HEK293T (cell line): ENCODE measurements around the gene PPP1R1B.

Experiments used
- CTCF ChIA-PET: fragments of 350-600 bp; formaldehyde crosslinking; extraction: SDS; loops from one replicate; lab custom pipeline; 2021; ENCODE audit warnings: antibody characterized with exemption, inconsistent platforms; lab: Yijun Ruan, JAX
- POLR2A ChIA-PET: fragments of 350-600 bp; formaldehyde crosslinking; extraction: SDS; loops from one replicate; lab custom pipeline; 2020; ENCODE audit warnings: antibody characterized with exemption, inconsistent platforms; lab: Yijun Ruan, JAX
- DNase-seq: peaks from one replicate; pipeline ENCODE4 v3.0.0; 2012; ENCODE audit warnings: mixed read lengths; ENCODE audit errors: extremely low spot score
- ARNT ChIP-seq: fragments of 450-650 bp; IDR thresholded peaks from 2 replicates; pipeline ENCODE4 v1.6.1; 2017; ENCODE audit warnings: mild to moderate bottlenecking
- BHLHE40 ChIP-seq: fragments of 450-650 bp; IDR thresholded peaks from 2 replicates; pipeline ENCODE4 v1.6.1; 2016; ENCODE audit warnings: mild to moderate bottlenecking, moderate library complexity, borderline replicate concordance
- CTBP1 ChIP-seq: fragments of 450-650 bp; IDR thresholded peaks from 2 replicates; pipeline ENCODE4 v1.6.1; 2016; ENCODE audit warnings: borderline replicate concordance
- ELF4 ChIP-seq: fragments of 450-650 bp; IDR thresholded peaks from 2 replicates; pipeline ENCODE4 v1.6.1; 2017; ENCODE audit warnings: antibody characterized with exemption
- FOXA1 ChIP-seq: fragments of 450-650 bp; IDR thresholded peaks from 2 replicates; pipeline ENCODE4 v1.6.1; 2016; ENCODE audit warnings: mild to moderate bottlenecking
- FOXK2 ChIP-seq: fragments of 450-650 bp; IDR thresholded peaks from 2 replicates; pipeline ENCODE4 v1.6.1; 2016; ENCODE audit warnings: mild to moderate bottlenecking
- FOXM1 ChIP-seq: fragments of 450-650 bp; IDR thresholded peaks from 2 replicates; pipeline ENCODE4 v1.6.1; 2017; ENCODE audit warnings: mild to moderate bottlenecking, borderline replicate concordance
- HDGF ChIP-seq: fragments of 450-650 bp; IDR thresholded peaks from 2 replicates; pipeline ENCODE4 v1.6.1; 2017; ENCODE audit warnings: antibody characterized with exemption, borderline replicate concordance
- L3MBTL2 ChIP-seq: fragments of 450-650 bp; conservative IDR thresholded peaks from 2 replicates; pipeline ENCODE4 v1.6.1; 2016; ENCODE audit warnings: mild to moderate bottlenecking
- LEF1 ChIP-seq: fragments of 450-650 bp; IDR thresholded peaks from 2 replicates; pipeline ENCODE4 v1.6.1; 2017; ENCODE audit warnings: mild to moderate bottlenecking, borderline replicate concordance
- NFRKB ChIP-seq: fragments of 450-650 bp; IDR thresholded peaks from 2 replicates; pipeline ENCODE4 v1.6.1; 2016; ENCODE audit warnings: mild to moderate bottlenecking, moderate library complexity
- SP1 ChIP-seq: fragments of 450-650 bp; IDR thresholded peaks from 2 replicates; pipeline ENCODE4 v1.6.1; 2017
- SUZ12 ChIP-seq: fragments of 450-650 bp; IDR thresholded peaks from 2 replicates; pipeline ENCODE4 v1.6.1; 2016; ENCODE audit warnings: mild to moderate bottlenecking
- TARDBP ChIP-seq: fragments of 450-650 bp; IDR thresholded peaks from 2 replicates; pipeline ENCODE4 v1.6.1; 2016
- ZNF384 ChIP-seq: fragments of 450-650 bp; IDR thresholded peaks from 2 replicates; pipeline ENCODE4 v1.6.1; 2016
- TF ChIP-seq, protein P1 (sequence below): fragments of 450-650 bp; IDR thresholded peaks from 2 replicates; pipeline ENCODE4 v1.6.1; 2016

The PPP1R1B gene

DNA sequence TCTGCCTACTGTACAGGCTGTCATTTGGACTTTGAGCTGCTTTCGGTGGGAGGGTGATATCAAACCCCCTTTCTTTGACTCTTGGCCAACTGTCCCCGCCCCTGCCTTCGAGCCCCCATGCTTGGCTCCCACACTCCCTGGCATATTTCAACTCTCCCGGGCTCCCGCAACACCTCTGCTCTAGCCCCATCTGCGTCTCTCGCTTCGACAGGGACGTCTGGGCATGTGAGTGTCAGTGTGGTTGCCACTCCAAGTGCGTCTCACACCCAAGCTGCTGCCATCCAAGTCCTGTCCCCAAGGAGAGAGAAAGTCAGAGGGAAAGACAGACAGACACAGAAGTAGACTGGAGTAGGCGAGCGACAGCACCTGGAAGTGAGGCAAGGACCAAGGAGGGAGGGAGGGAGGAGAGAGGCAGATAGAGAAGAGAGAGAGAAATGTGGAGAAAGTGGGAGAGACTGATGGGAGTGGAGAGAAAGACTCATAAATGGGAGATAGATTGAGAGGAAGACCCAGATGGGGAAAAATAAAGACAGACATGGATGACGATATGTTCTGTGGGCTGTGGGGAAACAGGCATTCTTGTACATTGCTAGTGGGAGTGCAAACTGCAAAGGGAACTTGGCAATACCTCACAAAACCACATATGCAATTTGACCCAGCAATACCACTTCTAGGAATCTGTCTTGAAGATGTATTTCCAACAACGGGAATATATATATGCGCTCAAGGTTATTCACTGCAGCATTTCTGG lies 22.0 kb downstream of the PPP1R1B start:
- TF ChIP-seq, protein P1, sequence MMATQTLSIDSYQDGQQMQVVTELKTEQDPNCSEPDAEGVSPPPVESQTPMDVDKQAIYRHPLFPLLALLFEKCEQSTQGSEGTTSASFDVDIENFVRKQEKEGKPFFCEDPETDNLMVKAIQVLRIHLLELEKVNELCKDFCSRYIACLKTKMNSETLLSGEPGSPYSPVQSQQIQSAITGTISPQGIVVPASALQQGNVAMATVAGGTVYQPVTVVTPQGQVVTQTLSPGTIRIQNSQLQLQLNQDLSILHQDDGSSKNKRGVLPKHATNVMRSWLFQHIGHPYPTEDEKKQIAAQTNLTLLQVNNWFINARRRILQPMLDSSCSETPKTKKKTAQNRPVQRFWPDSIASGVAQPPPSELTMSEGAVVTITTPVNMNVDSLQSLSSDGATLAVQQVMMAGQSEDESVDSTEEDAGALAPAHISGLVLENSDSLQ: no peak
- TF ChIP-seq BHLHE40 (no peak), ELF4 (no peak)
- CTCF ChIA-PET: no interaction called here
- POLR2A ChIA-PET: no interaction called here
- no peak for DNase-seq

DNA sequence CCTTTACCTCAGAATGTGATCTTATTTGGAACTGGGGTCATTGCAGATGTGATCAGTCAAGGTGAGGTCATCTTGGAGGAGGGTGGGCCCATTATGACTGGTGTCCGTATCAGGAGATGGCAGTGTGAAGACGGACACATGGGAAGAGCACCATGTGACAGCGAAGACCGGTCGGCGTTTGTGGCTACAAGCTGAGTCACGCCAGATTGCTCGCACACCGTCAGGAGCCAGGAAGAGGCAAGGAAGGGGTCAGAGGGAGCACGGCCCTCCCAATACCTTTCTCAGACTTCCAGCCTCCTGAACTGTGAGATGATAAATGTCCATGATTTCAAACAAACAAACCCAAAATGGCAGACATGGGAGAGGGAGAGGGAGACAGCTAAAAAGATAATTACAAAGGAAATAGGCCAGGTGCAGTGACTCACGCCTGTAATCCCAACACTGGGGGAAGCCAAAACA lies 23.4 kb downstream of the PPP1R1B start:
- ChIA-PET POLR2A (no interaction called here), CTCF (interaction anchor here (5.3 kb wide), 1 partner anchor 27 kb away, joined by 40 read pairs; no protein-coding TSS in a partner anchor)
- TF ChIP-seq HDGF: no peak
- no peak for TF ChIP-seq SUZ12
- no peak for TF ChIP-seq FOXA1
- no peak for TF ChIP-seq ZNF384
- no peak for TF ChIP-seq ELF4
- no peak for TF ChIP-seq TARDBP
- no peak for TF ChIP-seq LEF1
- TF ChIP-seq SP1: no peak
- TF ChIP-seq FOXK2: no peak
- TF ChIP-seq, protein P1: no peak
- TF ChIP-seq ARNT: no peak
- TF ChIP-seq FOXM1: no peak
- DNase-seq: no peak

DNA sequence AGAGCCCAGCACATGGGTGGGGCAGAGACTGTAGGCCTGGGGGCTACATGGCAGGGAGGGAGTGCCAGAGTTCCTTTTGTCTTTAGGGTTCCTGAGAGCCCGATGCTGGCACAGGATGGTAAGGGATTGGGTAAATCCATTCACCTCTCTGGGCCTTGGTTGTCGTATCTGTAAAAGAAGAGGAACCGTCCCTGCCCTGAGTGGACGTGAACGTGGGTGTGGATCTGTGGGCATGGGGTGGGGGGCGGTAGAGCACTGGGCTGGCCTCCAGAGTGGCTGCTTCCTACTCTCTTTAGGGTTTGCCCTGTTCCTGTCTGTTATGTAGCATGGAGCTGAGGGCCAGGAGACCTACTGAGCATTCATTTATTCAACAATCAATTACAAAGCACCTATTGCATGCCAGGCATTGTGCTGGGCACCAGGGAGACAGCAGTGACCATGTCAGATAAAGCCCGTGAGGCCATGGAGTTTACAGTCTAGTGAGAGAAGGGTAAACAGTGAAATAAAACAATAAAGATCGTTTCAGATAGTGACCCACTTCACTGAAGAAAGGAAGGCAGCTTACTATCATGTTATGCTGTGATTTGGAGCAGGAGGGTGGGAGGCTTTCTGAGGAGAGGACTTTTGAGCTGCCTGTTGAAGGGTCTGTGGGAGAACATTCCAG lies 25.3 kb downstream of the PPP1R1B start:
- no peak for DNase-seq
- TF ChIP-seq FOXA1: no peak
- no peak for TF ChIP-seq SUZ12
- no peak for TF ChIP-seq NFRKB
- no peak for TF ChIP-seq ARNT
- TF ChIP-seq LEF1: no peak
- ChIA-PET POLR2A (interaction anchor here (0.6 to 2.5 kb wide), 5 partner anchors 14 to 249 kb away, joined by 3 to 11 read pairs (median 7); partner anchors contain the start of genes ERBB2, PGAP3 and STARD3), CTCF (interaction anchor here (2.1 to 5.3 kb wide), 5 partner anchors 8 to 29 kb away, joined by 9 to 40 read pairs (median 28); partner anchors contain the start of genes STARD3 and TCAP)

DNA sequence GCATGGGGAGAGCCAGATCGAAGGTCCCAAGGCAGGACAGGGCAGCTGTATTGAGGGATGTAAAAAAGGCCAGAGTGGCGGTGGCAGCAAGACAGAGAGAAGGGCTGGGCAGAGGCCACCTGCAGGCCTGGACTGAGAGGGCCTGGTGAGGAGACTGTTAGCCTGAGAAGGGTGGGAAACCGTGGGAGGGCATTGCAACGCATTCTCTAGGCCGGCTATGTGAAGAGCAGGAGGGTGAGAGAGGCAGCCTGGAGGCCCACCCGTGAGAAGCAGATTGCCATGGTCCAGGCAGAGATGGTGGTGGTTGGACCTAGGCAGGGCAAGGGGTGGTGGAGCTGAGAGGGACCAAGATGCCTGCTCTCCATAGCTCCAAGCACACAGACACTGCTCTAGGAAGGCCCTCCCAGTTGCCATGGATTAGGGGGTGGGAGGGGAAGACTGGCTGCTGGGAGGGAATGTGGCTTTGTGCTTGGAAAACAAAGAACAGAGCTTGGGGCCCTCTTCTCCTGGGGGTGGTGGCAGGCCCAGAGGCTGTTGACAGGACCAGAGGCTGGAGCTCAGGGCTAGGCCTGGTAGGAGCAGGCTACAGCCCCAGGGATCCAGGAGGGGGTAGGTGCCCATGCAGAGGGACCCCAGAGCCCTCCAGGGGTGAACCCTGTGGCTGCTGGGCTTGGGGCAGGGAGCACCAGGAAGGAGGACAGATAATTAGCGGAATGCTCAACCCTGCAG lies 26.0 kb downstream of the PPP1R1B start:
- DNase-seq: no peak
- TF ChIP-seq CTBP1 (no peak), FOXM1 (no peak), HDGF (no peak), SP1 (no peak), SUZ12 (no peak), FOXK2 (no peak), LEF1 (no peak), ARNT (no peak), ELF4 (no peak), BHLHE40 (no peak), ZNF384 (no peak), NFRKB (no peak)
- TF ChIP-seq, protein P1: no peak
- ChIA-PET POLR2A (interaction anchor here (1.8 to 2.5 kb wide), 3 partner anchors 15 to 47 kb away, joined by 7 to 11 read pairs (median 8); partner anchors contain the start of genes ERBB2, PGAP3 and STARD3), CTCF (interaction anchor here (0.7 to 5.3 kb wide), 10 partner anchors 9 to 117 kb away, joined by 3 to 40 read pairs (median 8); partner anchors contain the start of genes ERBB2, PGAP3, STARD3 and TCAP)

DNA sequence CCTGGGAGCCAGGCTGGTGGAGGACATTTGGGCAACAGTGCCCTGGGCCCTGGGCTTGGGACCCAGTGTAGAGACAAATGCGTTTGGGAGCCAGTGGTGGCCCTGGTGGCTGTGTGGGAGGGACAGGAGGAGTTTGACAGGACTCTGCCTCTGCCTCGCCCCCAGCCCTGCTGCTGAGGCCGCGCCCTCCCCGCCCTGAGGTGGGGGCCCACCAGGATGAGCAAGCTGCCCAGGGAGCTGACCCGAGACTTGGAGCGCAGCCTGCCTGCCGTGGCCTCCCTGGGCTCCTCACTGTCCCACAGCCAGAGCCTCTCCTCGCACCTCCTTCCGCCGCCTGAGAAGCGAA lies 26.5 kb downstream of the PPP1R1B start:
- no peak for DNase-seq
- ChIA-PET CTCF (interaction anchor here (0.7 to 5.3 kb wide), 16 partner anchors 9 to 116 kb away, joined by 3 to 40 read pairs (median 7); partner anchors contain the start of genes ERBB2, PGAP3, STARD3 and TCAP), POLR2A (interaction anchor here (1.8 to 2.5 kb wide), 3 partner anchors 16 to 47 kb away, joined by 7 to 11 read pairs (median 8); partner anchors contain the start of genes ERBB2, PGAP3 and STARD3)
- TF ChIP-seq FOXM1 (no peak), LEF1 (no peak), FOXK2 (no peak), ZNF384 (no peak), L3MBTL2 (no peak), TARDBP (no peak), CTBP1 (no peak), HDGF (no peak), FOXA1 (no peak), SUZ12 (no peak), ELF4 (no peak), BHLHE40 (no peak), ARNT (no peak), NFRKB (no peak), SP1 (no peak)
- TF ChIP-seq, protein P1: no peak
